ENCODE data around the gene TP53INP2. TPM values are rescaled to one million over a fixed set of nuclear protein-coding genes. Genes with fewer than 3 reads are reported as not detected.
A peak's percentile ranks its signal among the peaks of the same experiment; 100 is the strongest.

TP53INP2 gene
- total and polyA plus RNA-seq, 3 experiments from 2014 or later, result 1.1 to 3.6 (median 3.5) TPM

DNA sequence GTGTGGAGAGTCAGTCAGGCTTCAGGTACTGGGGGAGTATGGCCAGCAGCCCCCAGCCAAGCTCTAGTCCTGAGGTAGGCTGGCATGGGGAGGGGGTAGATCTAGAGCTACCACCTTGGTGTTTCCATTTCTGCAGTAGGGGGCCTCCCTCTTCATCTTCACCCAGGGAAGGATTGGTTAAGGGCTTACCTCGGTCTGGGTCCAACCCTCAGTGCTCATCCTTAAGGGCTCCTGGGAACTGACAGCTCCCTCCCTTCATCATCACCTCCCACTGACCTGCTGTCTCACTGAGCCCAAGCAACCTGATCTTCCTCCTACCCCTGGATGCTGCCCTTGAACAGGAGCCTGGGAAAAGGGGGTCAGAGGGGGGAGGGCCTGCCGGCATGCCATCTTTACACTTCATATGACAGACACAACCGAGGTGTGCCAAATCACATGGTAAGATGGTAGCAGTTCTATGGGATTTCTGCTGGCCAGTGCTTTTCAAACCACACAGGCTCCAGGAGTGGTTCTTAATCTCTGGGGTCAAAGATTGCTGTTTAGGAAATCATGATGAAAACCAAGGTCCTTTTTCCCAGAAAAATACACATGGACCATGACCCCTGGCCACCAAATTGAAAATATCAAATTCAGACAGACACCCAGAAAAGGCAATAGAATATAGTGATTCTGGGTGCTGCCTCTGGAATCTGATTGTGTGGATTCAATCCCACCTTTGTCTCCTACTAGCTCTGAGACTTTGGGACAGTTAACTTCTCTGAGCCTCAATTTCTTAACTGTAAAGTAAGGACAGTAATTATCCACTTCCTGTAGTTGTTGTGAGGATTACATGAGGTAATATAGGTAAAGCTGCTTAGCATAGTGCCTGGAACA, 3.0 kb downstream of the TP53INP2 start:
- Mint-ChIP-seq H3K4me3 (peak overlapping the region in 1 of 7 donors; percentile 94), H3K4me1 (peaks cover 25 to 45% (median 28%) of the 10 kb centered on the region in 3 donors), H3K27ac (peak overlapping the region in 7 of 8 donors; percentile 29 to 99 (median 97)), H3K27me3 (peaks cover under 1 to 7% of the 10 kb centered on the region in 2 donors), H3K9me3 (no peaks in the 10 kb centered on the region), H3K36me3 (peaks cover 0 to 6% (median 0%) of the 10 kb centered on the region in 3 donors)
- H3K9me3 ChIP-seq (ENCODE audit: low read length), result no peaks in the 10 kb centered on the region
- H3K27ac ChIP-seq (ENCODE audit: low read depth, low read length), result no peak overlapping the region
- peaks cover 23% of the 10 kb centered on the region for H3K4me1 ChIP-seq (ENCODE audit: insufficient read depth, low read length)
- no peaks in the 10 kb centered on the region for H3K27me3 ChIP-seq (ENCODE audit: insufficient read depth, low read length, poor library complexity, severe bottlenecking)
- ChIA-PET CTCF (interaction anchor here (0.9 to 2.9 kb wide), 10 partner anchors 8 to 395 kb away, joined by 3 to 20 read pairs (median 6); partner anchors contain the start of gene DYNLRB1), POLR2A (no interaction called here)
- no peak for DNase-seq
- H3K4me3 ChIP-seq (ENCODE audit: low read length), result no peak overlapping the region
- H3K36me3 ChIP-seq (ENCODE audit: insufficient read depth, low read length), result no peaks in the 10 kb centered on the region

DNA sequence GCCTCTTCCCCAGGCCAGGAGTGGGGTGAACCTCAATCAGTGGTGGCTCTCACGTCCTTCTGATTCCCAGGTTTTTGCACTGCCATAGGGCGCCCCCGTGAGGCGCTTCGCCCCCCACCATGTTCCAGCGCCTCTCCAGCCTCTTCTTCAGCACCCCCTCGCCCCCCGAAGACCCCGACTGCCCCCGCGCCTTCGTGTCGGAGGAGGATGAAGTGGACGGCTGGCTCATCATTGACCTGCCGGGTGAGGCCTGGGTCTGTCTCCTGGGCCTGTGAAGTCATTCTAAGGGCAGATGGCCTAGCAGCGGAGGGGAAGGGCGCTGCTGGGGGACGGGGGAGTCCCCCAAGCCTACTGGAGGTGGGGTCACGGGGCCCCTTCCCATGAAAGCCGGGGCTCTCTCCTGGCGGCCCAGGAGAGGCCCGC, 4.5 kb downstream of the TP53INP2 start:
- H3K27ac Mint-ChIP-seq, result peak overlapping the region; percentile 75 to 98 (median 91)
- peaks cover 15 to 35% (median 19%) of the 10 kb centered on the region in 3 donors for H3K4me1 Mint-ChIP-seq
- peaks cover 0 to 12% (median 3%) of the 10 kb centered on the region in 3 donors for H3K36me3 Mint-ChIP-seq
- H3K4me3 Mint-ChIP-seq, result peak overlapping the region; percentile 86 to 96 (median 90)
- no peaks in the 10 kb centered on the region for H3K27me3 ChIP-seq (ENCODE audit: insufficient read depth, low read length, poor library complexity, severe bottlenecking)
- peak overlapping the region; percentile 79 for H3K27ac ChIP-seq (ENCODE audit: low read depth, low read length)
- peak overlapping the region; percentile 76 for H3K4me3 ChIP-seq (ENCODE audit: low read length)
- H3K9me3 Mint-ChIP-seq, result no peaks in the 10 kb centered on the region
- POLR2A ChIA-PET, result interaction anchor here (0.6 to 2.6 kb wide), 3 partner anchors 31 to 1887 kb away, joined by 3 to 5 read pairs (median 3); partner anchors contain the start of gene PIGU
- H3K36me3 ChIP-seq (ENCODE audit: insufficient read depth, low read length), result no peaks in the 10 kb centered on the region
- H3K4me1 ChIP-seq (ENCODE audit: insufficient read depth, low read length), result peaks cover 16% of the 10 kb centered on the region
- CTCF ChIA-PET, result interaction anchor here (0.7 to 2.9 kb wide), 13 partner anchors 9 to 396 kb away, joined by 3 to 20 read pairs (median 4); no protein-coding TSS in a partner anchor
- peaks cover 0 to 5% of the 10 kb centered on the region in 2 donors for H3K27me3 Mint-ChIP-seq
- peak; percentile 27 to 75 (median 48) for DNase-seq
- H3K9me3 ChIP-seq (ENCODE audit: low read length), result no peaks in the 10 kb centered on the region

DNA sequence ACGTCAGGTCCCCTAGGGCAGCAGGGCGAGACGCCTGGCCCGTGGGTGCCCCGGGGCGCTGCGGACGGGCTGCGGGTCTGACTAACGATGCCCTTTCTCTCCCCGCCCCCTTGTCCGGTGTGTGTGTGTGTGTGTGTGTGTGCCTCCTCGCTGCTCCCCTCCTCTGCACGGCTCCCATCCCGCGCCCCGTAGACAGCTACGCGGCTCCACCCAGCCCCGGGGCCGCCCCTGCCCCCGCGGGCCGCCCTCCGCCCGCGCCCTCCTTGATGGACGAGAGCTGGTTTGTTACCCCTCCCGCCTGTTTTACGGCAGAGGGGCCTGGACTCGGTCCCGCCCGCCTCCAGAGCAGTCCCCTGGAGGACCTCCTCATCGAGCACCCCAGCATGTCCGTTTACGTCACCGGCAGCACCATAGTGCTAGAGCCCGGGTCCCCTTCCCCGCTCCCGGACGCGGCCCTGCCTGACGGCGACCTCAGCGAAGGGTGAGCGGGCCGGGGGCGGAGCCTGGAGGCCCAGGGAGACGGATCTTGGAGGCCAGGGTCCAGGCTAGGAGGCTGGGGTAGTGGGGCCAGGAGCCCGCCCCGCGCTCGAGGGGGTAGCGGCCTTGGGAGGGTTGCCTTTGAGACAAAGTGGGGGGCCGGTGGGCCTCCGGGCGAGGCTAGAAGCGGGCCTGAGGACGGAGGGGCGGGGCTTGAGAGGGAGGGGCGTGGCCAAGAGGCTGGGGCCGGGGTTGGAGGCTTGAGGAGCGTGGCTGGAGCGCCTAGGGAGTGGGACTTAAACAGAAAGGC, 5.1 kb downstream of the TP53INP2 start:
- Mint-ChIP-seq H3K4me1 (peaks cover 14 to 34% (median 19%) of the 10 kb centered on the region in 3 donors), H3K27ac (peak overlapping the region; percentile 82 to 99 (median 92)), H3K4me3 (peak overlapping the region; percentile 86 to 96 (median 90)), H3K9me3 (no peaks in the 10 kb centered on the region), H3K36me3 (peaks cover 0 to 15% (median 3%) of the 10 kb centered on the region in 3 donors), H3K27me3 (peaks cover 0 to 5% of the 10 kb centered on the region in 2 donors)
- Histone ChIP-seq H3K27ac (ENCODE audit: low read depth, low read length) (peak overlapping the region; percentile 79), H3K9me3 (ENCODE audit: low read length) (no peaks in the 10 kb centered on the region), H3K4me1 (ENCODE audit: insufficient read depth, low read length) (peaks cover 14% of the 10 kb centered on the region), H3K4me3 (ENCODE audit: low read length) (peak overlapping the region; percentile 76), H3K27me3 (ENCODE audit: insufficient read depth, low read length, poor library complexity, severe bottlenecking) (no peaks in the 10 kb centered on the region), H3K36me3 (ENCODE audit: insufficient read depth, low read length) (no peaks in the 10 kb centered on the region)
- DNase-seq, result peak; percentile 77 to 87 (median 80)
- ChIA-PET POLR2A (interaction anchor here (0.6 to 2.6 kb wide), 3 partner anchors 11 to 1888 kb away, joined by 3 to 6 read pairs (median 5); partner anchors contain the start of gene PIGU), CTCF (interaction anchor here (0.9 to 2.9 kb wide), 6 partner anchors 10 to 397 kb away, joined by 3 to 20 read pairs (median 6); partner anchors contain the start of gene PIGU)

DNA sequence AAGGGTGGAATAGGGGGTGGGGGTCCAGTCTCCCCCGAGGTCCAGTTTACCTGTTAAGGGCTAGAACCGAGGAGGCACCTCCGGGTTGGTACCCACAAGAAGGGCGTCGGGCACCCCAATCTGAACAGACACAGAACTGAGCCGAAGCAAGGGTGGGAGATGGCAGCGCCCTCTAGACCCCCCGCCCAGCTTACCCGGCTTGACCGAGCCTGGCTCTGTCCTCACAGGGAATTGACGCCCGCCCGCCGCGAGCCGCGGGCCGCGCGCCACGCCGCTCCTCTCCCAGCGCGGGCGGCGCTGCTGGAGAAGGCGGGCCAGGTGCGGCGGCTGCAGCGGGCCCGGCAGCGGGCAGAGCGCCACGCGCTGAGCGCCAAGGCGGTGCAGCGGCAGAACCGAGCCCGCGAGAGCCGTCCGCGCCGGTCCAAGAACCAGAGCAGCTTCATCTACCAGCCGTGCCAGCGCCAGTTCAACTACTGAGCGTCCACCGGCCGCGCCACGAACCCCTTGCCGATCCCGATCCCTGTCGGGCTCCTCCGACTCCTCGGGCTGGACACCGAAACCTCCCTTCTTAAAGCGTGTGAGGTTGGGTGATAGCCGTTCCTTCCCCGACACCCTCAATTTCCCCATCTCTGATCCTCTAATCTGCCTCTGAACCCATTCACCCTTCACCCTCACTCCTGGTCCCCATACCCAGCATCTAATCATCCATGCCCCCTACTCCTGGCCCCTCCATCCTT, 5.9 kb downstream of the TP53INP2 start:
- H3K27me3 Mint-ChIP-seq, result peaks cover 0 to 5% of the 10 kb centered on the region in 2 donors
- Histone ChIP-seq H3K4me3 (ENCODE audit: low read length) (peak overlapping the region; percentile 76), H3K27ac (ENCODE audit: low read depth, low read length) (peak overlapping the region; percentile 79), H3K9me3 (ENCODE audit: low read length) (no peaks in the 10 kb centered on the region), H3K27me3 (ENCODE audit: insufficient read depth, low read length, poor library complexity, severe bottlenecking) (no peaks in the 10 kb centered on the region), H3K4me1 (ENCODE audit: insufficient read depth, low read length) (peaks cover 10% of the 10 kb centered on the region), H3K36me3 (ENCODE audit: insufficient read depth, low read length) (no peaks in the 10 kb centered on the region)
- H3K27ac Mint-ChIP-seq, result peak overlapping the region; percentile 59 to 99 (median 92)
- H3K36me3 Mint-ChIP-seq, result peaks cover 0 to 22% (median 3%) of the 10 kb centered on the region in 3 donors
- H3K4me1 Mint-ChIP-seq, result peaks cover 9 to 28% (median 13%) of the 10 kb centered on the region in 3 donors
- H3K9me3 Mint-ChIP-seq, result no peaks in the 10 kb centered on the region
- H3K4me3 Mint-ChIP-seq, result peak overlapping the region; percentile 86 to 96 (median 90)
- DNase-seq, result peak in 2 of 5 donors; percentile 40 to 68
- ChIA-PET CTCF (interaction anchor here (1.0 to 2.9 kb wide), 3 partner anchors 34 to 397 kb away, joined by 3 to 14 read pairs (median 3); partner anchors contain the start of gene PIGU), POLR2A (interaction anchor here (1.1 to 2.6 kb wide), 2 partner anchors 10 to 33 kb away, joined by 5 to 6 read pairs; partner anchors contain the start of gene PIGU)

DNA sequence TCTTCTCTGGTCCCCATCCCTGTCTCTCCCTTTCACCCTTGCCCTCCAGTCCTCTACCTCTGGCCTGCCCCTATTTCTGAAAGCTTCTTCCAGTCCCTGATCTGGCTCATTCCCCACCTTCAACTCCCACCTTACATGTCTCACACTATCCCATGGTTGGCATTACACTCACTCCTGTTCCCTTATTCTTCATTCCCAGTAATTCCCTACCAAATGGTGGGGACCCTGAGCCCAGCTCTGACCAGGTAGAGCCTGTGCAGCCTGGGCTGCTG, 6.4 kb downstream of the TP53INP2 start:
- CTCF ChIA-PET, result interaction anchor here (1.0 kb wide), 1 partner anchor 60 kb away, joined by 3 read pairs; no protein-coding TSS in a partner anchor
- Mint-ChIP-seq H3K36me3 (peaks cover 0 to 26% (median 3%) of the 10 kb centered on the region in 3 donors), H3K27ac (peak overlapping the region in 7 of 8 donors; percentile 9 to 97 (median 85)), H3K4me1 (peaks cover 9 to 23% (median 12%) of the 10 kb centered on the region in 3 donors), H3K9me3 (no peaks in the 10 kb centered on the region), H3K27me3 (peaks cover 0 to 5% of the 10 kb centered on the region in 2 donors), H3K4me3 (peak overlapping the region; percentile 73 to 90 (median 86))
- Histone ChIP-seq H3K9me3 (ENCODE audit: low read length) (no peaks in the 10 kb centered on the region), H3K4me1 (ENCODE audit: insufficient read depth, low read length) (peaks cover 7% of the 10 kb centered on the region), H3K27me3 (ENCODE audit: insufficient read depth, low read length, poor library complexity, severe bottlenecking) (no peaks in the 10 kb centered on the region), H3K36me3 (ENCODE audit: insufficient read depth, low read length) (no peaks in the 10 kb centered on the region), H3K27ac (ENCODE audit: low read depth, low read length) (no peak overlapping the region), H3K4me3 (ENCODE audit: low read length) (no peak overlapping the region)
- no peak for DNase-seq
- POLR2A ChIA-PET, result interaction anchor here (2.6 kb wide), 1 partner anchor 33 kb away, joined by 5 read pairs; the partner anchor contains the start of gene PIGU

DNA sequence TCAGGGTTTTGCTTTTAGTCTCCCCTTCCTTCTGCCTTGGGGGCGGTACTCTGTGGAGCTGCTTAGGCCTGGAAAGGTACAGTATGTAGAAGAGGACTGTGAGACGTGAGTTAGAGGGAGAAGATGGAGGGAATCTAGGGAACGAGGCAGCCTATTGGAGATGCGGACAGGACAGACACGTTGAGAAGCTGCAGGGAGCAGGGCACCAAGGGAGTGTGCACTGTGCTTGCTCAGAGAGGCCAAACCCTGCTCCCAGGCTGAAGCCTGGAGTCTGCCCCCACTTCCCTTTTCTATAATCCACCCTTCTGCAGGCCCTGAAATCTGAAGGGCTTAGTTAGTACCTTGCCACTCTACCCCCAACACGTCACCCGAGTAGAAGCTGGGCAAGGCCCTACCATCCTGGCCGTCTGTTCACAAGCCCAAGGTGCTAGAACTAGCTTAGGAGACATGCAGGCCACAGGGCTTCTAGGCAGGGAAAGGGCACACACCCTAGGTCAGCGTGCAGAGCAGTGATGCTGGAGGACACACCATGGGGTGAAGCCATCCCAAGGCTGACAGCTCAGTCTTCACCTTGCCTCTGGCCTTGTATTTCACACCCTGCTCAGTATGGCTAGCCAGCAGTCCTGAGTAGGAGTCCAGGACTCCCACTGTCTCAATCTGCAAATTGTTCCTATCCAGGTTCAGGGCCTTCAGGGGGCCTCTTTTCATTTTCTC, 6.9 kb downstream of the TP53INP2 start:
- Mint-ChIP-seq H3K36me3 (peaks cover 0 to 26% (median 3%) of the 10 kb centered on the region in 3 donors), H3K27ac (peak overlapping the region in 7 of 8 donors; percentile 9 to 97 (median 85)), H3K4me1 (peaks cover 9 to 23% (median 12%) of the 10 kb centered on the region in 3 donors), H3K9me3 (no peaks in the 10 kb centered on the region), H3K4me3 (peak overlapping the region; percentile 73 to 90 (median 84)), H3K27me3 (peaks cover 0 to 5% of the 10 kb centered on the region in 2 donors)
- no peak overlapping the region for H3K4me3 ChIP-seq (ENCODE audit: low read length)
- no peaks in the 10 kb centered on the region for H3K27me3 ChIP-seq (ENCODE audit: insufficient read depth, low read length, poor library complexity, severe bottlenecking)
- no peaks in the 10 kb centered on the region for H3K36me3 ChIP-seq (ENCODE audit: insufficient read depth, low read length)
- no peak for DNase-seq
- H3K9me3 ChIP-seq (ENCODE audit: low read length), result no peaks in the 10 kb centered on the region
- H3K27ac ChIP-seq (ENCODE audit: low read depth, low read length), result no peak overlapping the region
- ChIA-PET CTCF (interaction anchor here (1.0 kb wide), 1 partner anchor 59 kb away, joined by 3 read pairs; no protein-coding TSS in a partner anchor), POLR2A (interaction anchor here (0.6 kb wide), 1 partner anchor 182 kb away, joined by 5 read pairs; no protein-coding TSS in a partner anchor)
- H3K4me1 ChIP-seq (ENCODE audit: insufficient read depth, low read length), result peaks cover 7% of the 10 kb centered on the region
